Measurements from ENCODE around the gene TUBB3. TPM values are rescaled to one million over a fixed set of nuclear protein-coding genes. Genes with fewer than 3 reads are reported as not detected.

Gene TUBB3
- total RNA-seq, 1 donor = 299 TPM

DNA sequence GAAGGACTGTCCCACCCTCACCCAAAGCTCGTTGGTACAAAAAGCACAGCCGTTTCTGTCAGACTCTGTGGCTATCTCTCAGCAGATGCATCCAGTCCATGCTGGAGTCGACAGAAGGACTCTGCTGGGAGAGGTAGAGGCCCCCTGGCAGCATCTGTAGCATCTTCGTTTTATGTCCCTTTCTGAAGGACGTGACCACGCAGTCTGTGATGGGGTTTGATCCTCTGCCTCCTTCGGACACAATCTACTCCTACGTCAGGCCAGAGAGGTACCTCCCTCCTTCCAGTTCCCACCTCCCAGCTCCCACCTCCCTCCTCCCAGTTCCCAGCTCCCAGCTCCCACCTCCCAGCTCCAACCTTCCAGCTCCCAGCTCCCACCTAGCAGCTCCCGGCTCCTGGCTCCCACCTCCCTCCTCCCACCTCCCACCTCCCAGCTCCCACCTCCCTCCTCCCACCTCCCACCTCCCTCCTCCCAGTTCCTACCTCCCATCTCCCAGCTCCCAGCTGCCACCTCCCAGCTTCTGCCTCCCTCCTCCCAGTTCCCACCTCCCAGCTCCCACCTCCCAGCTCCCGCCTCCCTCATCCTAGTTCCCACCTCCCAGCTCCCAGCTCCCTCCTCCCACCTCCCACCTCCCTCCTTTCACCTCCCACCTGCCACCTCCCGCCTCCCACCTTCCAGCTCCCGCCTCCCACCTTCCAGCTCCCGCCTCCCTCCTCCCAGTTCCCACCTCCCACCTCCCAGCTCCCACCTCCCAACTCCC lies 15.9 kb upstream of the TUBB3 start:
- DNase-seq (ENCODE audit: low read depth) = no peak
- H3K4me3 ChIP-seq (ENCODE audit: low read depth, low read length) = no peak overlapping the region
- TF ChIP-seq, protein P1, sequence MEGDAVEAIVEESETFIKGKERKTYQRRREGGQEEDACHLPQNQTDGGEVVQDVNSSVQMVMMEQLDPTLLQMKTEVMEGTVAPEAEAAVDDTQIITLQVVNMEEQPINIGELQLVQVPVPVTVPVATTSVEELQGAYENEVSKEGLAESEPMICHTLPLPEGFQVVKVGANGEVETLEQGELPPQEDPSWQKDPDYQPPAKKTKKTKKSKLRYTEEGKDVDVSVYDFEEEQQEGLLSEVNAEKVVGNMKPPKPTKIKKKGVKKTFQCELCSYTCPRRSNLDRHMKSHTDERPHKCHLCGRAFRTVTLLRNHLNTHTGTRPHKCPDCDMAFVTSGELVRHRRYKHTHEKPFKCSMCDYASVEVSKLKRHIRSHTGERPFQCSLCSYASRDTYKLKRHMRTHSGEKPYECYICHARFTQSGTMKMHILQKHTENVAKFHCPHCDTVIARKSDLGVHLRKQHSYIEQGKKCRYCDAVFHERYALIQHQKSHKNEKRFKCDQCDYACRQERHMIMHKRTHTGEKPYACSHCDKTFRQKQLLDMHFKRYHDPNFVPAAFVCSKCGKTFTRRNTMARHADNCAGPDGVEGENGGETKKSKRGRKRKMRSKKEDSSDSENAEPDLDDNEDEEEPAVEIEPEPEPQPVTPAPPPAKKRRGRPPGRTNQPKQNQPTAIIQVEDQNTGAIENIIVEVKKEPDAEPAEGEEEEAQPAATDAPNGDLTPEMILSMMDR (IDR thresholded peaks at IDR 0.05; ENCODE audit: insufficient read depth, low read length) = no peak

DNA sequence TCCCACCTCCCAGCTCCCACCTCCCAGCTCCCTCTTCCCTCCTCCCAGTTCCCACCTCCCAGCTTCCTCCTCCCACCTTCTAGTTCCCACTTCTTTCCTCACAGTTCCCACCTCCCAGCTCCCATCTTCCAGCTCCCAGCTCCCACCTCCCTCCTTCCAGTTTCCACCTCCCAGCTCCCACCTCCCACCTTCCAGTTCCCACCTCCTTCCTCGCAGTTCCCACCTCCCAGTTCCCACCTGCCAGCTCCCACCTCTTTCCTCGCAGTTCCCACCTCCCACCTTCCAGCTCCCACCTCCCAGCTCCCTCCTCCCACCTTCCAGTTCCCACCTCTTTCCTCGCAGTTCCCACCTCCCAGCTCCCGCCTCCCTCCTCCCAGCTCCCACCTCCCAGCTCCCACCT lies 14.9 kb upstream of the TUBB3 start:
- DNase-seq (ENCODE audit: low read depth) = no peak
- no peak overlapping the region for H3K4me3 ChIP-seq (ENCODE audit: low read depth, low read length)
- TF ChIP-seq, protein P1 (IDR thresholded peaks at IDR 0.05; ENCODE audit: insufficient read depth, low read length) = no peak

DNA sequence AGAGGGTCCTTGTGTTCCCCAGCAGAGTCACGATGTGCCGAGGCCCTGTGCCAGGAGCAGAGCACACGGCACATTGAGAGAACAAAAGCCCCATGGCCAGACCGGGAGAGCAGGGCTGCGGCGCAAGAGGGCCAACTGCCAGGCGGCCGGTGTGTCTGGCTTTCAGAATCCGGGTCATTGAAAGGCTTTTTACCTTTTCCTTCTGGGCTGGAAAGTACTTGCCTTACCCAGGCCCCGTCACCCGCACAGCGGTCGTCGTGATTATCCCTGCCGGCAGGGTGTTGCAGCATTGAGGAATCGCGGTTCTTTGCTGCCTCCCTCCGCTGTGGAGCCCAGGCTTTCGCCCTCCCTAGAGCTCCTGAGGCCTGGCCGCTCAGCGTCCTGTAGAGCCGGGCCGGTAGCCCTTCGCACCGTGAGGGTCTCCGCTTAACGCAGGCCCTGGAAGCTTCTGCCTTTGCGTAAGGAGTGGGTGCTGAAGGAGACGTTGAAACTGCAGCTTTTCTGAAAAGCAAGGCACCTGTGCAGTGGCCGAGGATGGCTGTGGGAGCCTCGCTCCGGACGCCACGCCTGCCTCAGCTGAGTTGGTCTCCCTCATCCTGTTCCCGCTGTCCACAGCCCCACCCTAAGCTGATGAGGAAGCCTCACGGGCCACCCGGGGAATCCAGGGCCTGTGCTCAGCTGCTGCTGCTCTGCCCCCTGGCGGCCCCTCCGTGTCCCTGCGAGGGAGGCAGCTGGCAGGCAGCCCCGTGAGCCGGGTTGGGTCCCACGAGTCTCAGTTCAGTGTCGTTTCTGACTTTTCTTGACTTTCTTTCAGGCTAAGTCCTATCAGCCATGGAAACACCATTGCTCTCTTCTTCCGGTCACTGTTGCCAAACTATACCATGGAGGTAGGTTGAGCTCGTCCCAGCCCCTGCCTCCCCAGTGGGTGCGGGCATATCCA lies 13.1 kb upstream of the TUBB3 start:
- TF ChIP-seq, protein P1 (IDR thresholded peaks at IDR 0.05; ENCODE audit: insufficient read depth, low read length) = peak; percentile 92
- no peak overlapping the region for H3K4me3 ChIP-seq (ENCODE audit: low read depth, low read length)
- peak; percentile 73 for DNase-seq (ENCODE audit: low read depth)

DNA sequence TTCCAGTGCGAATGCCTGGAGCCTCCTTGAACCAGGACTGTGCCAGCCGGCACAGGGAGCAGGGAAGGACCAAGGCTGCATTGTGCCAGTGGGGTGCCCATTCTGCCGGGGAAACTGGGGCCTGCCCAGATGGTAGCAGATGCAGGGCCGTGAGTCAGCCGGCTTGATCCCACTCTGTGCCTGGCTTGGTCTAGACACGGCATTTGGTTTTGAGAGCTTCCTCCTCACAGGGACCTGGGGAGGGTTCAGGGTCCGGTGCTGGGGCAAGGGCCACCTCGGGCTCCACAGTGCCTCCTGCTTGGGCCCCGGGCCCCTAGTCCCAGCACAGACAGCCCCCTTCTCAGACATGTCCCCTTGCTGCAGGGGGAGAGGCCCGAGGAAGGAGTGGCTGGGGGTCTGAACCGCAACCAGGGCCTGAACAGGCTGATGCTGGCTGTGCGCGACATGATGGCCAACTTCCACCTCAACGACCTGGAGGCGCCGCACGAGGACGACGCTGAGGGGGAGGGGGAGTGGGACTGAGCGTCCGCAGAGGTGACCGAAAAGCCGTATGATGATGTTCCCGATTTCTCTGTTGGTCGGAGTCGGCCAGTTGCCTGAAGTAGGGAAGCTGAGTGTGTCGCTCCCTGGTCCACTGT lies 12.3 kb upstream of the TUBB3 start:
- TF ChIP-seq, protein P1 (IDR thresholded peaks at IDR 0.05; ENCODE audit: insufficient read depth, low read length) = no peak
- H3K4me3 ChIP-seq (ENCODE audit: low read depth, low read length) = no peak overlapping the region
- no peak for DNase-seq (ENCODE audit: low read depth)

DNA sequence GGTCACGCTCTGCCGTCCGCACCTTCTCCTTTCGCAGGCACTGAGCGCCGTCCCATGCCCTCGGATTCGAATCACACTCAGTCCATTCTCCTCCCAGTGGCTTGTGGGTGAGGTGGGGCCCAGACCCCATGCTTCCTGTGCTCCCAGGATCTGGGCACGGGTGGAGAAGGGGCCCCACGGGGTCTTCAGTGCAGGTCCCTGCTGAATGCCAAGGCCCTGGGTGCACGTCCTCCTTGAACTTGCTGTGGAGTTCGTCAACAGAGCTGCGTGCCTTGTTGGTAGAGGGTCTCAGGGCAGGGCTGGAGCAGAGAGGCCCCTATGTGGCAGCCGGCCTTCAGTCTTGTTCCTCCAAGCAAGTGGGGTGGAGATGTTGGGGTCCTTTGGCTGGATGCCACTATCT lies 11.8 kb upstream of the TUBB3 start:
- no peak for DNase-seq (ENCODE audit: low read depth)
- TF ChIP-seq, protein P1 (IDR thresholded peaks at IDR 0.05; ENCODE audit: insufficient read depth, low read length) = no peak
- no peak overlapping the region for H3K4me3 ChIP-seq (ENCODE audit: low read depth, low read length)

DNA sequence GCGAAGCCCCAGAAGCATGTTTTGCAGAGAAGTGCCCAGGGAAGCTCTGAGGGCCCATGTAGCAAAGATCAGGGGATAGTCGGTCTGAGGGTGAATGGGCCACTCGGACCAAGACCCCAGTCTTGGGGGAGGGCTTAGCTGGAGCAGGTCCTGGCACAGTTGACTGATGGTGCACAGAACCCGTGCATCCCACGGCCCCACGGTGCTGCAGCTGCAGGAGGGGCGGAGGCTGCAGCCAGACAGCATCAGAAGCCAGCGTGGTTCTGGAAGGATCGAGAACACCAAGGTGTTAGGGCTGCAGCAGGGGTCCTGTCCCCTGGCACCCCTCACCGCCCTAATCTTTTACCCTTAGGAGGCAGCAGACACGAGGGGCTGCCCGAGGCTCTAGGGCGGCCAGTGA lies 11.0 kb upstream of the TUBB3 start:
- TF ChIP-seq, protein P1 (IDR thresholded peaks at IDR 0.05; ENCODE audit: insufficient read depth, low read length) = no peak
- no peak overlapping the region for H3K4me3 ChIP-seq (ENCODE audit: low read depth, low read length)
- no peak for DNase-seq (ENCODE audit: low read depth)
